ENCODE results near the gene TUBB2B.

DNA sequence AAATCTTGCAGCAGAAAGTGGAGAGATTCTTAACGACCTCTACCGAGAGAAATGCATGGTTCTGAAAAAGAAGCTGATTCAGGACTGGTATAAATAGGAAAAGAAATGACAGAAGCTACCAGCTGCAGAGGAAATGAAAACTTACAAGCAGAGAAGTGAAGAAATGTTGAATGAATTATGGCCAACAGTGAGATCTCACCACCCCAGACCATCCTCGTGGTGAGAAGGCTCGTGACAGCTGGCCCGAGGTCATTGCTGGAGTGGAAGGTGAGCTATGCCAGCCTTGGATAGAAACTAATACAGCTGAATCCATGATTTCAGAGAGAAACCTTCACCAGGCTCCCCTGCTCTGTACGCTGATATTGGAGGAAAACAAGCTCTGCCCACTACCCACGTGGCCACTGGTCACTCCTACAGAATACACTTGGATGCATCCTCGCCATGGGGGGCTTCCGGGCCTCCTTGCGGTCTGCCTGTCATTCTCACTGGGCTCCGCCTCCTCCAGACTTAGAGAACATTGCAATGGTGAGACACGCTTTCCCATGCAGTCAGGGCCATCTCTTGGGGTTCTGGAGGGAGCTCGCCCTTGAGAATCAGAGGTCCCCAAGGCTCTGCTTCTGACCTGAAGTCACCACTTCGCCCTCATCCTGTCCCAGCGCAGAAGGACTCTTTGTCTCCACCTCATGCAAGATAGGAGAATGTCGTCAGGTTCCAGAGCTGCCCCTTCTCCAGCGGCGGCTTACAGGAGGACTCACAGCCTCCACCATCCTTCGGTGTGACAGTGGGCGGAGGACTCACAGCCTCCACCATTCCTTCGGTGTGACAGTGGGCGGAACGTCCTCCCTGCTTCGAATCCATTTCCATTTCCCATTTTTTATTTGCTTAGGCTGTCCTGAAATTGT, 10.6 kb upstream of the TUBB2B start:
- no peak for TF ChIP-seq CTCF (conservative IDR thresholded peaks at IDR 0.05; ENCODE audit: low read length)
- no peak for TF ChIP-seq EZH2phosphoT487 (IDR thresholded peaks at IDR 0.05; ENCODE audit: borderline replicate concordance, low read depth, low read length)

All from OCI-LY7 (cell line).